Skeletal muscle satellite cell (primary cell): ENCODE measurements around the gene PNPLA6.

Experiments used
- H3K27me3 ChIP-seq: 2 replicates; pipeline ENCODE4 v1.7.0; 2013; ENCODE audit warnings: low read length; ENCODE audit not compliant: control insufficient read depth, insufficient read depth
- H3K36me3 ChIP-seq: 2 replicates; pipeline ENCODE4 v1.7.0; 2013; ENCODE audit warnings: mild to moderate bottlenecking, control low read depth, low read length; ENCODE audit not compliant: insufficient read depth
- H3K4me1 ChIP-seq: 2 replicates; pipeline ENCODE4 v1.7.0; 2013; ENCODE audit warnings: low read length; ENCODE audit not compliant: control insufficient read depth, insufficient read depth
- H3K4me2 ChIP-seq: 2 replicates; pipeline ENCODE4 v1.7.0; 2013; ENCODE audit warnings: mild to moderate bottlenecking, low read length
- H3K4me3 ChIP-seq: 2 replicates; pipeline ENCODE4 v1.7.0; 2013; ENCODE audit warnings: low read length
- H3K9ac ChIP-seq: 2 replicates; pipeline ENCODE4 v1.7.0; 2013; ENCODE audit warnings: mild to moderate bottlenecking, low read depth, low read length, moderate library complexity
- H3K9me3 ChIP-seq: replicated peaks from 2 replicates; pipeline ENCODE4 v1.7.0; 2013; ENCODE audit warnings: mild to moderate bottlenecking, control low read depth, low read length

PNPLA6 gene

GRCh38 chr19:7526059-7526929 lies 9.2 kb upstream of the PNPLA6 start:
- Histone ChIP-seq H3K4me1 (peaks cover 13% of the 10 kb centered on the region), H3K4me3 (no peak overlapping the region), H3K36me3 (peaks cover 37% of the 10 kb centered on the region), H3K9me3 (no peaks in the 10 kb centered on the region), H3K27me3 (no peaks in the 10 kb centered on the region), H3K4me2 (no peak overlapping the region), H3K9ac (no peak overlapping the region)

DNA sequence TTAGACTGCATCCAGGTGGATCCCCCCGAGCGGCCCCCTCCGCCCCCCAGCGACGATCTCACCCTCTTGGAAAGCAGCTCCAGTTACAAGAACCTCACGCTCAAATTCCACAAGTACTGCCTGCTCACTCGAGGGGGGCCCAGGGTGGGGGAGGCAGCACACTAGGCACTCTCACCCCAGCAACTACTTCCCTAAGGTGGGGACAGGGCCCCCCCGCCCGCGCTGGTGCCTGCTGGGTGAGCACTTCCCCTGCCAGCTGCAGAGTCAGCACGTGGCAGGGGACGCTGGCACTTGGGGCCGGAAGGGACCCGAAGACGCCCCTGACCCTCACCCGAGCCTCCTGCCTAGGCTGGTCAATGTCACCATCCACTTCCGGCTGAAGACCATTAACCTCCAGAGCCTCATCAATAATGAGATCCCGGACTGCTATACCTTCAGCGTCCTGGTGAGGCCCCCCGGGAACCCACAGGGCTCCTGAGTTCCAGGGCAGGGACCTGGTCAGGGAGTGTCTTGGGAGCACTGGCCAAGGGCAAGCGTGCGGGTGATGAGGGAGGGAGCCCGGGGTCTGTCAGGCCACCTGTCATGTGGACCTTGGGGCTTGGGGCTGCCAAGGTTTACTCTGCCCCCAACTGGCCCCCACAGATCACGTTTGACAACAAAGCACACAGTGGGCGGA lies 7.9 kb upstream of the PNPLA6 start:
- H3K4me1 ChIP-seq = peaks cover 6% of the 10 kb centered on the region
- H3K4me2 ChIP-seq = no peak overlapping the region
- H3K9ac ChIP-seq = no peak overlapping the region
- H3K4me3 ChIP-seq = no peak overlapping the region
- H3K36me3 ChIP-seq = peaks cover 40% of the 10 kb centered on the region
- no peaks in the 10 kb centered on the region for H3K27me3 ChIP-seq
- no peaks in the 10 kb centered on the region for H3K9me3 ChIP-seq

DNA sequence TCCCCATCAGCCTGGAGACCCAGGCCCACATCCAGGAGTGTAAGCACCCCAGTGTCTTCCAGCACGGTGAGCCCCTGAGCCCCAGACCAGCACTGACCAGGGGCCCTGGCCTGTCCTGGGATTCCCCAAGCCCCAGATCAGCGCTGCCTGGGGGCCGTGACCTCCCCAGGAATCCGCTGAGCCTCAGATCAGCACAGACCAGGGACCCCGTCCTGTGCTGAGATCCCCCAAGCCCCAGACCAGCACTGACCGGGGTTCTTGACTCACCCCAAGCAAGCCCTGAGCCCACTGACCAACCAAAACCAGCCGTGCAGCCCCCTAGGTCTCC lies 7.4 kb upstream of the PNPLA6 start:
- H3K36me3 ChIP-seq = peaks cover 40% of the 10 kb centered on the region
- H3K9me3 ChIP-seq = no peaks in the 10 kb centered on the region
- H3K4me2 ChIP-seq = no peak overlapping the region
- H3K4me3 ChIP-seq = no peak overlapping the region
- peaks cover 9% of the 10 kb centered on the region for H3K4me1 ChIP-seq
- H3K9ac ChIP-seq = no peak overlapping the region
- no peaks in the 10 kb centered on the region for H3K27me3 ChIP-seq

DNA sequence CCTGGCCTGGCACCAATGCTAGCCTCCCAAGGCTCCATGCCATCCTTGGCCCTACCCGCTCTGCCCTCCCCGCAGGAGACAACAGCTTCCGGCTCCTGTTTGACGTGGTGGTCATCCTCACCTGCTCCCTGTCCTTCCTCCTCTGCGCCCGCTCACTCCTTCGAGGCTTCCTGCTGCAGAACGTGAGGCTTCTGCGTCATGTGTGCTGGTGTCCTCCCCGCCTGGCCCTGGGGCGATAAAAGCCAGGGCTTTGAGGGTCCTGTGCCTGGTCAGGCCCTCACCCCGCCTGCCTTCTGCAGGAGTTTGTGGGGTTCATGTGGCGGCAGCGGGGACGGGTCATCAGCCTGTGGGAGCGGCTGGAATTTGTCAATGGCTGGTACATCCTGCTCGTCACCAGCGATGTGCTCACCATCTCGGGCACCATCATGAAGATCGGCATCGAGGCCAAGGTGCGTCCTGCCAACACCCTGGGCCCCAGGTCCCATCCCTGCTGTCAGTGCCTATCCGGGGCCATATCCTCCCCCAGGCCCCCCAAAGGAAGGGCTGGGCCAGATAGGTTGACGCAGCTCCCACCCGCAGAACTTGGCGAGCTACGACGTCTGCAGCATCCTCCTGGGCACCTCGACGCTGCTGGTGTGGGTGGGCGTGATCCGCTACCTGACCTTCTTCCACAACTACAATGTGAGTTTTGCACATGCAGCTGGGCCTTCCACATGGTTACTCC lies 6.8 kb upstream of the PNPLA6 start:
- peaks cover 40% of the 10 kb centered on the region for H3K36me3 ChIP-seq
- no peak overlapping the region for H3K9ac ChIP-seq
- peaks cover 10% of the 10 kb centered on the region for H3K4me1 ChIP-seq
- H3K4me2 ChIP-seq = no peak overlapping the region
- H3K27me3 ChIP-seq = no peaks in the 10 kb centered on the region
- no peak overlapping the region for H3K4me3 ChIP-seq
- H3K9me3 ChIP-seq = no peaks in the 10 kb centered on the region

- no peak overlapping the region for H3K4me2 ChIP-seq
- H3K4me3 ChIP-seq = no peak overlapping the region
- peaks cover 40% of the 10 kb centered on the region for H3K36me3 ChIP-seq
- no peaks in the 10 kb centered on the region for H3K27me3 ChIP-seq
- no peak overlapping the region for H3K9ac ChIP-seq
- H3K4me1 ChIP-seq = peaks cover 11% of the 10 kb centered on the region
- H3K9me3 ChIP-seq = no peaks in the 10 kb centered on the region
Observed at GRCh38 chr19:7529246-7529600, 6.3 kb upstream of the PNPLA6 start.

GRCh38 chr19:7529610-7530490 lies 5.7 kb upstream of the PNPLA6 start:
- Histone ChIP-seq H3K4me1 (peaks cover 11% of the 10 kb centered on the region), H3K4me2 (no peak overlapping the region), H3K9ac (no peak overlapping the region), H3K9me3 (no peaks in the 10 kb centered on the region), H3K4me3 (no peak overlapping the region), H3K36me3 (peaks cover 34% of the 10 kb centered on the region), H3K27me3 (no peaks in the 10 kb centered on the region)

DNA sequence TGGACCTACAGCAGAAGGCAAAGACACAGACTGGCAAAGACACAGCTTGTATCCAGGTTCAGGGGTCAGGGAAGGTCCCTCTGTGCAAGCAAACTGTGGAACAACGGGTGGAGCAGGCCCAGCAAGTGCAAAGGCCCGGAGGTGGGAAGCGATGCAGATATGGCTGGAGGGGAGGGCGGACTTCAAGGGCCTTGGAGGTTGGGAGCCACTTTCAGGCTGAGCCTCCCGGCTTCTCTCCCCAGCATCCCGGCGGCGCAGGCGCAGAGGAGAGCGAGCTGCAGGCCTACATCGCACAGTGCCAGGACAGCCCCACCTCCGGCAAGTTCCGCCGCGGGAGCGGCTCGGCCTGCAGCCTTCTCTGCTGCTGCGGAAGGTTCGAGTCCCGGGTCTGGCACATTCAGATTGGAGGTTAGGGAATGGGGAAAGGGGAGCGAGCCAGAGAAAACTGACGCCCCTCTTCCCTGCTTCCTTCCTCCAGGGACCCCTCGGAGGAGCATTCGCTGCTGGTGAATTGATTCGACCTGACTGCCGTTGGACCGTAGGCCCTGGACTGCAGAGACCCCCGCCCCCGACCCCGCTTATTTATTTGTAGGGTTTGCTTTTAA lies 2.1 kb upstream of the PNPLA6 start:
- H3K4me2 ChIP-seq = peak overlapping the region; percentile 99
- peak overlapping the region; percentile 98 for H3K4me3 ChIP-seq
- H3K9ac ChIP-seq = peak overlapping the region; percentile 88
- H3K9me3 ChIP-seq = no peaks in the 10 kb centered on the region
- no peaks in the 10 kb centered on the region for H3K27me3 ChIP-seq
- peaks cover 18% of the 10 kb centered on the region for H3K36me3 ChIP-seq
- H3K4me1 ChIP-seq = peaks cover 15% of the 10 kb centered on the region

DNA sequence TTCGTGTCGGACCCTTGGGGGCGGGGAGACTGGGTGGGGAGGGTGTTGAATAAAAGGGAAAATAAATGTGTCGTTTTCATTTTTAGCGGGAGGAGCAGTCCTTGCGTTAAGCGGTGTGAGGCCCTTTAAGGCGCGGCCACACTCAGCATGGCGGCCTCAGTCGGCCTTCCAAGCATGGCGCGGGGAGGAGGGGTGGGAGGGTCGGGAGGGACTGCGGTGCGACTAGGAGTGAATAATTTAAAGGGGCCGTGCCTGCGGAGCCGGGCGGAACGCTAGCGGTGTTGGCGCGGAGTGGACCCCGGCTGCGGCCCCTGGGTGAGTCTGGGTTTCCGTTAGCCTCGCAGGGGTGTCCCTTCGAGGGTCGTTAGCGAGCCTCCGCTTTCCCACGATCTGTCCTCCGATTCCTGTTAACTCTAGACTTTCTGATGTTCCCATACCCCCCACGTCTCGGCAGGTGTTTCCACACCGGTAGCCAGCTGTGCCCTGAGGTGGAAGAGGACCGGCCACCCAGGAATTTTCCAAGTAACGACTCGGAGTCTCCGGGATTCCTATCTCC lies 1.5 kb upstream of the PNPLA6 start:
- H3K9me3 ChIP-seq = no peaks in the 10 kb centered on the region
- peaks cover 15% of the 10 kb centered on the region for H3K4me1 ChIP-seq
- H3K36me3 ChIP-seq = peaks cover 12% of the 10 kb centered on the region
- H3K27me3 ChIP-seq = no peaks in the 10 kb centered on the region
- peak overlapping the region; percentile 98 for H3K4me3 ChIP-seq
- H3K9ac ChIP-seq = peak overlapping the region; percentile 88
- peak overlapping the region; percentile 99 for H3K4me2 ChIP-seq

GRCh38 chr19:7534531-7535046 lies 928 bp upstream of the PNPLA6 start:
- Histone ChIP-seq H3K4me1 (peaks cover 15% of the 10 kb centered on the region), H3K4me3 (peak overlapping the region; percentile 98), H3K36me3 (peaks cover 6% of the 10 kb centered on the region), H3K9ac (peak overlapping the region; percentile 88), H3K9me3 (no peaks in the 10 kb centered on the region), H3K27me3 (no peaks in the 10 kb centered on the region), H3K4me2 (peak overlapping the region; percentile 99)

GRCh38 chr19:7535998-7536695 lies 630 bp downstream of the PNPLA6 start:
- Histone ChIP-seq H3K4me3 (peak overlapping the region; percentile 98), H3K9ac (peak overlapping the region; percentile 88), H3K27me3 (no peaks in the 10 kb centered on the region), H3K36me3 (peaks cover 12% of the 10 kb centered on the region), H3K9me3 (no peaks in the 10 kb centered on the region), H3K4me2 (peak overlapping the region; percentile 99), H3K4me1 (peaks cover 15% of the 10 kb centered on the region)
